Omental fat pad (tissue), 4 donors: ENCODE measurements around the gene EPSTI1. TPM values are rescaled to one million over a fixed set of nuclear protein-coding genes. Genes with fewer than 3 reads are reported as not detected.

ENCODE experiments used
- ATAC-seq: fragments of 150-250 bp; one replicate; pipeline ENCODE4 v1.9.1; 2016; ENCODE audit warnings: mild to moderate bottlenecking, moderate library complexity; ENCODE audit not compliant: low FRiP score
- DNase-seq: peaks from one replicate; pipeline ENCODE4 v3.0.0-alpha.2; 2019; ENCODE audit warnings: low spot score
- CTCF ChIP-seq, 3 donors: fragments of 450-650 bp; IDR thresholded peaks; one replicate each; pipeline ENCODE4 v1.5.1; 2016 to 2017; ENCODE audit warnings: antibody characterized with exemption in 3 of 3, mild to moderate bottlenecking in 3 of 3, moderate library complexity in 2 of 3
- total RNA-seq, 4 donors: library from RNA; depleted of rRNA; stranded (reverse); fragments of >200 nt; gene quantifications; one replicate each; pipeline ENCODE4 v1.1.0, GENCODE V29; 2016

The EPSTI1 gene
- total RNA-seq, 4 donors from 2014 or later, result 8.3 to 31.8 (median 10.9) TPM

GRCh38 chr13:43019811-43020210, 27.8 kb upstream of the EPSTI1 start:
- no peak for TF ChIP-seq CTCF (IDR thresholded peaks at IDR 0.05)

GRCh38 chr13:43016226-43016625, 24.2 kb upstream of the EPSTI1 start:
- no peak for TF ChIP-seq CTCF (IDR thresholded peaks at IDR 0.05)
- no peak for DNase-seq
- no peak for ATAC-seq

More at GRCh38 chr13:43019811-43020210, 27.8 kb upstream of the EPSTI1 start:
- ATAC-seq, result no peak
- no peak for DNase-seq

- ATAC-seq, result no peak
- TF ChIP-seq CTCF (IDR thresholded peaks at IDR 0.05), result no peak
- no peak for DNase-seq
Measured at GRCh38 chr13:43014162-43014561, 22.1 kb upstream of the EPSTI1 start.

- no peak for TF ChIP-seq CTCF (IDR thresholded peaks at IDR 0.05)
- ATAC-seq (no peak), DNase-seq (no peak)
Measured at GRCh38 chr13:43009506-43009905, 17.5 kb upstream of the EPSTI1 start.

- ATAC-seq, result no peak
Measured at GRCh38 chr13:43008596-43008995, 16.6 kb upstream of the EPSTI1 start.

GRCh38 chr13:43006893-43007631, 15.0 kb upstream of the EPSTI1 start:
- no peak for TF ChIP-seq CTCF (IDR thresholded peaks at IDR 0.05)
- DNase-seq, result no peak
- no peak for ATAC-seq

More at GRCh38 chr13:43008596-43008995, 16.6 kb upstream of the EPSTI1 start:
- DNase-seq, result no peak
- no peak for TF ChIP-seq CTCF (IDR thresholded peaks at IDR 0.05)
